ENCODE data around the gene LCN15.
A peak's percentile ranks its signal among the peaks of the same experiment; 100 is the strongest.

The LCN15 gene, protein sequence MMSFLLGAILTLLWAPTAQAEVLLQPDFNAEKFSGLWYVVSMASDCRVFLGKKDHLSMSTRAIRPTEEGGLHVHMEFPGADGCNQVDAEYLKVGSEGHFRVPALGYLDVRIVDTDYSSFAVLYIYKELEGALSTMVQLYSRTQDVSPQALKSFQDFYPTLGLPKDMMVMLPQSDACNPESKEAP

DNA sequence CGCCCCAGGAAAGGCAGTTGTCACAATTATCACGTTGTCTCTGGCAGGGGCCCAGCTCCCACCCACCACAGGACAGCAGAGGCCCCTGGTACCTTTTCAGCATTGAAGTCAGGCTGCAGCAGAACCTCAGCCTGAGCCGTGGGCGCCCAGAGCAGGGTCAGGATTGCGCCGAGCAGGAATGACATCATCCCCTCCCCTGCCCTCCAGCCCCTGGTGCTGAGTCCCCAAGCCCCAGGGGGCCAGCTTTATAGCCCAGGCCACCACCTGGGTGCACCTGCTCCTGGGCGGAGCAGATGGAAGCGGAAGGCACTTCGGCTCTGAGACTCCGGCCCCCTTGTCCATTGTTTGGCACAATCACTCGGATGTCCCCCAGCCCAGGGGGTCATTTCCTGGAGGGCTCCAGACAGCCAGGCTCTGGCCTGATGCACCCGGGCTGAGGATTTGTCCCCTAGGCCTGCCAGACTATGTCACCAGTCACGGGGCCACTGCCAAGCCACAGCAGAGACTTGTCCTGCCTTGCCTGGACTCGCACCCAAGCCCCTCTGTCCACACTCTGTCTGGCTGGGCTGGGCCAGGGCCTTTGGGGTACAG, at the start of gene LCN15:
LCN15 (minus strand) TSS at position 218 of the 591 bp plus-strand sequence; CDS start at position 188, 30 bp downstream.
- H3K36me3 ChIP-seq (ENCODE audit: control insufficient read depth, insufficient read depth, low read length), result no peaks in the 10 kb centered on the region
- H3K4me1 ChIP-seq (ENCODE audit: control insufficient read depth, insufficient read depth, low read length), result peaks cover 33% of the 10 kb centered on the region
- H3K9ac ChIP-seq (ENCODE audit: low read length), result peak within 1 kb of the TSS; percentile 12
- H3K27ac ChIP-seq (ENCODE audit: low read depth, low read length), result no peak within 1 kb of the TSS
- H3K9me3 ChIP-seq (ENCODE audit: control insufficient read depth, insufficient read depth, low read depth, low read length), result no peaks in the 10 kb centered on the region
- peak within 1 kb of the TSS; percentile 52 for H3K4me3 ChIP-seq (ENCODE audit: low read depth, low read length)
- H3K27me3 ChIP-seq (ENCODE audit: control insufficient read depth, insufficient read depth, low read length), result no peaks in the 10 kb centered on the region; the same call in 1 of the 2 replicates

DNA sequence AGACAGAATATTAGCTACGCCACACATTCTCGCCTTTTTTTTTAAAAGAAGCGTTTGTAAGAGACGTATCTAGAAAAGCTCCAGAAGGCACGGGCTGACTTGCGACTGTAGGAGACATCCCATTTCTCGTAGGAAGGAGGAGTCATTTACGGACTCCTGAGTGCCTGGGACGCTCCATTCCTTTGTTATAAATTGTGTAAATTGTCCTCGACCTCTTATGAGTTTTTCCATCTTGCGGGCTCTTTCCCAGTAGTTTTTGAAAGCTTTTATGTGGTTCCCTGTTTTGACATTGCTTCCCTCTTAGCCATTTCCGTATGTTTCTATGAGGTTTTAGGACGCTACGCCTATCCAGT, 44.5 kb upstream of the LCN15 start:
- Histone ChIP-seq H3K36me3 (ENCODE audit: control insufficient read depth, insufficient read depth, low read length) (peaks cover 44% of the 10 kb centered on the region), H3K4me3 (ENCODE audit: low read depth, low read length) (peak overlapping the region; percentile 90), H3K9ac (ENCODE audit: low read length) (peak overlapping the region; percentile 93), H3K27me3 (ENCODE audit: control insufficient read depth, insufficient read depth, low read length) (no peaks in the 10 kb centered on the region), H3K4me1 (ENCODE audit: control insufficient read depth, insufficient read depth, low read length) (peaks cover 21% of the 10 kb centered on the region; the same call in 1 of the 2 replicates), H3K9me3 (ENCODE audit: control insufficient read depth, insufficient read depth, low read depth, low read length) (no peaks in the 10 kb centered on the region), H3K27ac (ENCODE audit: low read depth, low read length) (peak overlapping the region; percentile 42; the same call in 1 of the 2 replicates)

DNA sequence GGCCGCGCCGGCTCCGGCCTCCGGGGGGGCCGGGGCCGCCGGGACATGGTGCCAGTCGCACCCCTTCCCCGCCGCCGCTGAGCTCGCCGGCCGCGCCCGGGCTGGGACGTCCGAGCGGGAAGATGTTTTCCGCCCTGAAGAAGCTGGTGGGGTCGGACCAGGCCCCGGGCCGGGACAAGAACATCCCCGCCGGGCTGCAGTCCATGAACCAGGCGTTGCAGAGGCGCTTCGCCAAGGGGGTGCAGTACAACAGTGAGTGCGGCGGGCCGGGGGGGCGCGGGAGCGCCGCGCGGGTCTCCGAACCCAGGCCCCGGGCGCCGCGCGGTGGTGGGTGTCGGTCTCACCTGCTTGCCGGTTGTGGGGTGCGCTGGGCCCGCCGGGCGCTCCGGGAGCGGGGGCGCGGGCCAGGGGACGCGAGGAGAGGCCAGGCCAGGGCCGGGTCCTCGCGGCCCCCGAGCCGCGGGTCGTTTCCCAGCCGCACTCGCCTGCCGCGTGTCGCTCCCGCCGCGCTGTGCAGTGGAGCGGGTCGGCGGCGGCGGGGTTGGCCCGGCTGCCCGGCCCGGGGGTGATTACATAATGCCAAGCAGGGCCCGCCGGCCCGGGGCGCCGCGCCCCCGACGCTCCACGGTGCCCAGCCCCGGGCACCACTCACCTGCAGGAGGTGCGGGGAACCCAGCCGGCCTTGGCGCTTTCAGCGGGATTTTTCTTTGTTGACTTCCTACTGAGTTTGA, 43.9 kb upstream of the LCN15 start:
- H3K27me3 ChIP-seq (ENCODE audit: control insufficient read depth, insufficient read depth, low read length), result 0 out of 2 replicates have a peak, but pooled peaks cover 5% of the 10 kb centered on the region
- peaks cover 41% of the 10 kb centered on the region for H3K36me3 ChIP-seq (ENCODE audit: control insufficient read depth, insufficient read depth, low read length)
- H3K4me3 ChIP-seq (ENCODE audit: low read depth, low read length), result peak overlapping the region; percentile 90
- peaks cover 21% of the 10 kb centered on the region; the same call in 1 of the 2 replicates for H3K4me1 ChIP-seq (ENCODE audit: control insufficient read depth, insufficient read depth, low read length)
- peak overlapping the region; percentile 93 for H3K9ac ChIP-seq (ENCODE audit: low read length)
- H3K27ac ChIP-seq (ENCODE audit: low read depth, low read length), result peak overlapping the region; percentile 92
- H3K9me3 ChIP-seq (ENCODE audit: control insufficient read depth, insufficient read depth, low read depth, low read length), result no peaks in the 10 kb centered on the region

DNA sequence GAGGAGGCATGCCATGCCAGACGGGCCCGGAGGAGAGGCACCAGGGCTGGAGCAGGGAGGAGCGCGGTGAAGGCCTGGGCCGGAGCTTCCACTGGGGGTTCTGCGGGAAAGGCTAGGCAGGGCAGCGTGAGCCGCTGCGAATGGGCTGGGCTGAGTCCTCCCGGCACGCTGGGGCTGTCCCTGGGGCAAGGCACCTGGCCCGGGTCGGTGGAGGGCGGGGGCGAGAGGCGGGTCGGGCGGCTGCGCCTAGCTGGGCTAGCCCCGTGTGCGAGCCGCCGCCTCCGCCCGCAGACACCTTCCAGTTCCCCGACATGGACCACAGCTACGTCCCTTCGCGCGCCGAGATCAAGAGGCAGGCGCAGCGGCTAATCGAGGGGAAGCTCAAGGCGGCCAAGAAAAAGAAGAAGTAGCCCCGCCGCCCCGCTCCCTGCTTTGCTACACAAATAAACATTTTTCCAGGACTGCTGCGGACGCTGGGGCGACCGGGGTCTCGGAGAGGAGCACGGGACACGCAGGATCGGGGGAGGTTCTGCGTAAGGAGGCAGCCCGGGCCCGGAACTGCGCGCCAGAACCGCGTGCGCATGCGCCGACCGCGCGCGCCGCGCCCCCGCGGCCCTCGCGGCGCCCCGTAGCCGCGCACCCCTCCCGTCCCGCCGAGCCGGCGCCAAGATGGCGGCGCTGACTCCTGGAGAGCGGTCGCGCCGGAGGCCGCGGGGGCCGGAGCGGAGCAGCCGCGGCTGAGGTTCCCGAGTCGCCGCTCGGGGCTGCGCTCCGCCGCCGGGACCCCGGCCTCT, 43.2 kb upstream of the LCN15 start, which contains the start of gene RABL6:
RABL6 (plus strand) TSS at position 668 of the 794 bp plus-strand sequence. CDS start 249 bp downstream, outside the sequence.
- H3K4me3 ChIP-seq (ENCODE audit: low read depth, low read length), result peak within 1 kb of the TSS; percentile 90
- H3K9ac ChIP-seq (ENCODE audit: low read length), result peak within 1 kb of the TSS; percentile 93
- no peaks in the 10 kb centered on the region for H3K9me3 ChIP-seq (ENCODE audit: control insufficient read depth, insufficient read depth, low read depth, low read length)
- peaks cover 21% of the 10 kb centered on the region; the same call in 1 of the 2 replicates for H3K4me1 ChIP-seq (ENCODE audit: control insufficient read depth, insufficient read depth, low read length)
- peaks cover 34% of the 10 kb centered on the region for H3K36me3 ChIP-seq (ENCODE audit: control insufficient read depth, insufficient read depth, low read length)
- 0 out of 2 replicates have a peak, but pooled peaks cover 5% of the 10 kb centered on the region for H3K27me3 ChIP-seq (ENCODE audit: control insufficient read depth, insufficient read depth, low read length)
- peak within 1 kb of the TSS; percentile 92 for H3K27ac ChIP-seq (ENCODE audit: low read depth, low read length)

GRCh38 chr9:136806631-136807201, 42.4 kb upstream of the LCN15 start:
- Histone ChIP-seq H3K36me3 (ENCODE audit: control insufficient read depth, insufficient read depth, low read length) (peaks cover 26% of the 10 kb centered on the region), H3K27me3 (ENCODE audit: control insufficient read depth, insufficient read depth, low read length) (0 out of 2 replicates have a peak, but pooled peaks cover 5% of the 10 kb centered on the region), H3K4me3 (ENCODE audit: low read depth, low read length) (peak overlapping the region; percentile 90), H3K27ac (ENCODE audit: low read depth, low read length) (peak overlapping the region; percentile 84; the same call in 1 of the 2 replicates), H3K4me1 (ENCODE audit: control insufficient read depth, insufficient read depth, low read length) (peaks cover 21% of the 10 kb centered on the region; the same call in 1 of the 2 replicates), H3K9me3 (ENCODE audit: control insufficient read depth, insufficient read depth, low read depth, low read length) (no peaks in the 10 kb centered on the region), H3K9ac (ENCODE audit: low read length) (peak overlapping the region; percentile 93)

DNA sequence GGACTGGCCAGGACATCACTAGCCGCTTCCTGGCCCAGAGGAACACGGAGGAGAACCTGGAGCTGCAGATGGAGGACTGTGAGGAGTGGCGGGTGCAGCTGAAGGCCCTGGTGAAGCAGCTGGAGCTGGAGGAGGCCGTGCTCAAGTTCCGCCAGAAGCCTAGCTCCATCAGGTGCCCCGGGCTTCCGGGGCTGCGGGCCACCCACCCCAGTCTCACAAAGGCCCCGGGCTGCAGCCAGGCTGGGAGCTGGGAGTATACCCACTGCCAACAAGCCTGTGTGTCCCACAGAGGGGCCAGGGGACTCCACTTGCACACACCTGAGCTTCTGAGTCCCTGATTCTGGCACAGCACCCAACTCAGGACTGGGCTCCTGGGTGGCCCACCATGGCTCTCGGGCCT, 41.7 kb upstream of the LCN15 start:
- H3K4me3 ChIP-seq (ENCODE audit: low read depth, low read length), result no peak overlapping the region
- no peak overlapping the region for H3K27ac ChIP-seq (ENCODE audit: low read depth, low read length)
- H3K9ac ChIP-seq (ENCODE audit: low read length), result no peak overlapping the region
- 0 out of 2 replicates have a peak, but pooled peaks cover 5% of the 10 kb centered on the region for H3K27me3 ChIP-seq (ENCODE audit: control insufficient read depth, insufficient read depth, low read length)
- H3K36me3 ChIP-seq (ENCODE audit: control insufficient read depth, insufficient read depth, low read length), result peaks cover 25% of the 10 kb centered on the region
- H3K9me3 ChIP-seq (ENCODE audit: control insufficient read depth, insufficient read depth, low read depth, low read length), result no peaks in the 10 kb centered on the region
- H3K4me1 ChIP-seq (ENCODE audit: control insufficient read depth, insufficient read depth, low read length), result peaks cover 21% of the 10 kb centered on the region; the same call in 1 of the 2 replicates

GRCh38 chr9:136805207-136805740, 41.0 kb upstream of the LCN15 start:
- no peaks in the 10 kb centered on the region for H3K9me3 ChIP-seq (ENCODE audit: control insufficient read depth, insufficient read depth, low read depth, low read length)
- H3K4me1 ChIP-seq (ENCODE audit: control insufficient read depth, insufficient read depth, low read length), result peaks cover 26% of the 10 kb centered on the region
- no peak overlapping the region for H3K9ac ChIP-seq (ENCODE audit: low read length)
- H3K27ac ChIP-seq (ENCODE audit: low read depth, low read length), result no peak overlapping the region
- H3K27me3 ChIP-seq (ENCODE audit: control insufficient read depth, insufficient read depth, low read length), result 0 out of 2 replicates have a peak, but pooled peaks cover 5% of the 10 kb centered on the region
- peaks cover 24% of the 10 kb centered on the region for H3K36me3 ChIP-seq (ENCODE audit: control insufficient read depth, insufficient read depth, low read length)
- no peak overlapping the region for H3K4me3 ChIP-seq (ENCODE audit: low read depth, low read length)

- H3K9me3 ChIP-seq (ENCODE audit: control insufficient read depth, insufficient read depth, low read depth, low read length), result no peaks in the 10 kb centered on the region
- H3K9ac ChIP-seq (ENCODE audit: low read length), result no peak overlapping the region
- peaks cover 18% of the 10 kb centered on the region for H3K36me3 ChIP-seq (ENCODE audit: control insufficient read depth, insufficient read depth, low read length)
- H3K27ac ChIP-seq (ENCODE audit: low read depth, low read length), result no peak overlapping the region
- H3K4me1 ChIP-seq (ENCODE audit: control insufficient read depth, insufficient read depth, low read length), result peaks cover 23% of the 10 kb centered on the region
- H3K4me3 ChIP-seq (ENCODE audit: low read depth, low read length), result no peak overlapping the region
- H3K27me3 ChIP-seq (ENCODE audit: control insufficient read depth, insufficient read depth, low read length), result peaks cover 8% of the 10 kb centered on the region
Observed at GRCh38 chr9:136804509-136805206, 40.3 kb upstream of the LCN15 start.

GRCh38 chr9:136803551-136804508, 39.5 kb upstream of the LCN15 start:
- no peak overlapping the region for H3K9ac ChIP-seq (ENCODE audit: low read length)
- peaks cover 16% of the 10 kb centered on the region for H3K36me3 ChIP-seq (ENCODE audit: control insufficient read depth, insufficient read depth, low read length)
- no peaks in the 10 kb centered on the region for H3K9me3 ChIP-seq (ENCODE audit: control insufficient read depth, insufficient read depth, low read depth, low read length)
- peaks cover 20% of the 10 kb centered on the region for H3K4me1 ChIP-seq (ENCODE audit: control insufficient read depth, insufficient read depth, low read length)
- no peak overlapping the region for H3K27ac ChIP-seq (ENCODE audit: low read depth, low read length)
- peaks cover 16% of the 10 kb centered on the region for H3K27me3 ChIP-seq (ENCODE audit: control insufficient read depth, insufficient read depth, low read length)
- no peak overlapping the region for H3K4me3 ChIP-seq (ENCODE audit: low read depth, low read length)
